ENCODE results near the gene OR2H1. TPM values are rescaled to one million over a fixed set of nuclear protein-coding genes. Genes with fewer than 3 reads are reported as not detected.

The OR2H1 gene
- polyA plus RNA-seq, 3 donors: not detected

DNA sequence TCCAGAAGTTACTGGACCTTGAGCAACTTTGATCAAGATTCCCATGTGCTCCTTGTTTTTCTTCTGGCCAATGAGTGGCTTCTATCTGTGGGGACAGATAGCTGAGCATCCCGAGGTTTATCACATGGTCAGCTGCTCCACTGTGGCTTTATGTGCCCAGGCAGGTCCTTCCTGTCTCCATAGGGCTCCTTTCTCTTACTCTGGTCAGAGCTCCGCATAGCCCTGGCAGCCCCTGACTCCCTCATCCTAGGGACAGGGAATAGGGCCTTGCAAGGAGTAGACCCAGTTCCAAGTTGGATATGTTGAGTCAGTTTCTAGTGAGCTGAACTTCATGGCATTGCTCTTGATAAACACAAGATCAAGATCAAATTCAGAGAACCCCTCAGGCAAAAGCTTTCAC is 37.2 kb downstream of the OR2H1 start:
- intact Hi-C loops (cut with micrococcal nuclease): no loop called here
- H3K4me3 Mint-ChIP-seq: no peak overlapping the region

DNA sequence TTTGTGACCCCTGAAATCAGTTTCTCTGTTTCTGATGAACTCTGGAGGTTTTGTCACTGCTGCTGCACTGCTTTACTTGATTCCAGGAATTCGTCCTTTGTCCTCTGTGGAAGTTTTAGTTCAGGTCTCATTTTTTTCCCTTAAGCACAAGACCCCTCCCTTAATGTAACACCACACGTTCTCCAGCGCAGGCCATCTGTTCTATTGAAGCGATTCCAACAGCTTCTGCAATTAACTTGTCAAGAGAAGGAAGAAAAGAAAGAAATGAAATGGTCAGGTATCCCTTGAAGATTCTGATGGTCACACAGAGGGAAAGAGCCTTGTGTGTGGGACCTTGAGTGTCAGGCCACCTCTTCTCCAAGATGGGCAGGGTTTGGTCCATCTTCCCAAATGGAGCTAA is 38.6 kb downstream of the OR2H1 start:
- no CpG with 5 or more reads among the region's 4 CpGs for whole genome bisulfite sequencing (ENCODE audit: insufficient coverage)
- H3K4me3 Mint-ChIP-seq: no peak overlapping the region

More for the DNA sequence above, 37.2 kb downstream of the OR2H1 start:
- H3K4me1 ChIP-seq (ENCODE audit: control insufficient read depth in 1 of 2, insufficient read depth in 2 of 2, low read length in 2 of 2): no peaks in the 10 kb centered on the region
- H3K36me3 Mint-ChIP-seq: no peaks in the 10 kb centered on the region
- peaks cover 0 to 1% (median 0%) of the 10 kb centered on the region in 7 donors for H3K9me3 Mint-ChIP-seq
- peaks cover 4% of the 10 kb centered on the region for H3K4me1 Mint-ChIP-seq
- H3K4me3 ChIP-seq (replicated peaks in 1 of 3; ENCODE audit: low read depth in 2 of 3, low read length in 3 of 3): no peak overlapping the region
- DNase-seq: no peak
- H3K36me3 ChIP-seq (replicated peaks in 1 of 2; ENCODE audit: control insufficient read depth in 1 of 2, insufficient read depth in 2 of 2, low read length in 2 of 2): no peaks in the 10 kb centered on the region
- H3K9ac ChIP-seq (ENCODE audit: insufficient read depth, low read length, poor library complexity, severe bottlenecking): no peak overlapping the region
- H3K27ac ChIP-seq (ENCODE audit: low read depth in 1 of 2, low read length in 2 of 2): no peak overlapping the region
- H3K27me3 Mint-ChIP-seq (ENCODE audit: low read depth in 3 of 3): peaks cover 2 to 5% (median 3%) of the 10 kb centered on the region in 3 donors
- H2AFZ ChIP-seq (ENCODE audit: insufficient read depth, low read depth, low read length, poor library complexity, severe bottlenecking): no peak overlapping the region
- H3K79me2 ChIP-seq (ENCODE audit: insufficient read depth, low read length): no peaks in the 10 kb centered on the region
- TF ChIP-seq, protein P1, sequence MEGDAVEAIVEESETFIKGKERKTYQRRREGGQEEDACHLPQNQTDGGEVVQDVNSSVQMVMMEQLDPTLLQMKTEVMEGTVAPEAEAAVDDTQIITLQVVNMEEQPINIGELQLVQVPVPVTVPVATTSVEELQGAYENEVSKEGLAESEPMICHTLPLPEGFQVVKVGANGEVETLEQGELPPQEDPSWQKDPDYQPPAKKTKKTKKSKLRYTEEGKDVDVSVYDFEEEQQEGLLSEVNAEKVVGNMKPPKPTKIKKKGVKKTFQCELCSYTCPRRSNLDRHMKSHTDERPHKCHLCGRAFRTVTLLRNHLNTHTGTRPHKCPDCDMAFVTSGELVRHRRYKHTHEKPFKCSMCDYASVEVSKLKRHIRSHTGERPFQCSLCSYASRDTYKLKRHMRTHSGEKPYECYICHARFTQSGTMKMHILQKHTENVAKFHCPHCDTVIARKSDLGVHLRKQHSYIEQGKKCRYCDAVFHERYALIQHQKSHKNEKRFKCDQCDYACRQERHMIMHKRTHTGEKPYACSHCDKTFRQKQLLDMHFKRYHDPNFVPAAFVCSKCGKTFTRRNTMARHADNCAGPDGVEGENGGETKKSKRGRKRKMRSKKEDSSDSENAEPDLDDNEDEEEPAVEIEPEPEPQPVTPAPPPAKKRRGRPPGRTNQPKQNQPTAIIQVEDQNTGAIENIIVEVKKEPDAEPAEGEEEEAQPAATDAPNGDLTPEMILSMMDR (IDR thresholded peaks at IDR 0.05): no peak
- H3K4me2 ChIP-seq (replicated peaks; ENCODE audit: extremely low read depth, low read length, poor library complexity, severe bottlenecking): no peak overlapping the region
- H3K9me3 ChIP-seq (replicated peaks in 1 of 2; ENCODE audit: control insufficient read depth in 1 of 2, insufficient read depth in 1 of 2, low read length in 2 of 2): no peaks in the 10 kb centered on the region
- H4K20me1 ChIP-seq (ENCODE audit: insufficient read depth, low read length): no peaks in the 10 kb centered on the region
- H3K27me3 ChIP-seq (ENCODE audit: control insufficient read depth in 2 of 2, insufficient read depth in 2 of 2, low read length in 2 of 2): no peaks in the 10 kb centered on the region
- WGBS (ENCODE audit: insufficient coverage): 80% methylated on average over 1 of the region's 2 CpGs
- H3K27ac Mint-ChIP-seq: no peak overlapping the region

More for the DNA sequence above, 38.6 kb downstream of the OR2H1 start:
- Histone ChIP-seq H3K27me3 (ENCODE audit: control insufficient read depth in 2 of 2, insufficient read depth in 2 of 2, low read length in 2 of 2) (no peaks in the 10 kb centered on the region), H2AFZ (ENCODE audit: insufficient read depth, low read depth, low read length, poor library complexity, severe bottlenecking) (no peak overlapping the region), H4K20me1 (ENCODE audit: insufficient read depth, low read length) (no peaks in the 10 kb centered on the region), H3K9ac (ENCODE audit: insufficient read depth, low read length, poor library complexity, severe bottlenecking) (no peak overlapping the region), H3K36me3 (replicated peaks in 1 of 2; ENCODE audit: control insufficient read depth in 1 of 2, insufficient read depth in 2 of 2, low read length in 2 of 2) (no peaks in the 10 kb centered on the region), H3K4me2 (replicated peaks; ENCODE audit: extremely low read depth, low read length, poor library complexity, severe bottlenecking) (no peak overlapping the region), H3K4me3 (replicated peaks in 1 of 3; ENCODE audit: low read depth in 2 of 3, low read length in 3 of 3) (no peak overlapping the region), H3K79me2 (ENCODE audit: insufficient read depth, low read length) (no peaks in the 10 kb centered on the region), H3K4me1 (ENCODE audit: control insufficient read depth in 1 of 2, insufficient read depth in 2 of 2, low read length in 2 of 2) (no peaks in the 10 kb centered on the region), H3K9me3 (replicated peaks in 1 of 2; ENCODE audit: control insufficient read depth in 1 of 2, insufficient read depth in 1 of 2, low read length in 2 of 2) (no peaks in the 10 kb centered on the region), H3K27ac (ENCODE audit: low read depth in 1 of 2, low read length in 2 of 2) (no peak overlapping the region)
- Mint-ChIP-seq H3K27me3 (ENCODE audit: low read depth in 3 of 3) (peaks cover 0 to 9% (median 3%) of the 10 kb centered on the region in 3 donors), H3K36me3 (no peaks in the 10 kb centered on the region), H3K27ac (no peak overlapping the region), H3K4me1 (no peaks in the 10 kb centered on the region), H3K9me3 (no peaks in the 10 kb centered on the region)
- no peak for DNase-seq
- intact Hi-C loops (cut with micrococcal nuclease): no loop called here
- TF ChIP-seq, protein P1 (IDR thresholded peaks at IDR 0.05): no peak
